ENCODE results near the gene ZNF770.

Gene ZNF770

DNA sequence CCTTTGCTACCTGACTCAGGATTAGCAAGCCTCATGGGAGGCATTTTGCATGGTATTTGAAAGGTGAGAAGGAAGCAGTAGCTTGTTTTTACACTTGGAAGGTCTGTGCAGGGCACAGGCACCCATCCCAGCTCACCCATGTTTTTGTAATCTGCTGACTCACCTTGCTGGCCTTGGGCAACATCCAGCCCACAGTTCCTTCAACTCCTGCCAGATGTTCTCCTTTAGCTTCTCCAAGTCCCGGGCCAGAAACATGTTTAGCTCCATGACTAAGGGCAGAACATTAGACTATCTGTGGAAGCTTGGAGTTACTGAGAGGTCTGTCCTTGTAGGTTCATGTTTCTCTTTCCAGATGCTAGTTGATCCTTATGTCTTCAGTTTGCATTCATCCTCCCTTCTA is 12.4 kb upstream of the ZNF770 start:
- Histone ChIP-seq H3K27me3 (ENCODE audit: control insufficient read depth, insufficient read depth, low read length) (no peaks in the 10 kb centered on the region), H3K36me3 (ENCODE audit: control insufficient read depth, insufficient read depth, low read length) (no peaks in the 10 kb centered on the region), H3K27ac (ENCODE audit: low read depth, low read length) (no peak overlapping the region), H3K9ac (ENCODE audit: low read length) (no peak overlapping the region), H3K4me1 (ENCODE audit: control insufficient read depth, insufficient read depth, low read length) (peaks cover 9% of the 10 kb centered on the region), H3K4me3 (ENCODE audit: low read depth, low read length) (no peak overlapping the region), H3K9me3 (ENCODE audit: control insufficient read depth, insufficient read depth, low read depth, low read length) (no peaks in the 10 kb centered on the region)

GRCh38 chr15:34999906-35000305 is 11.8 kb upstream of the ZNF770 start:
- H3K4me3 ChIP-seq (ENCODE audit: low read depth, low read length) = no peak overlapping the region
- no peak overlapping the region for H3K27ac ChIP-seq (ENCODE audit: low read depth, low read length)

GRCh38 chr15:34994925-34995324 is 6.8 kb upstream of the ZNF770 start:
- H3K4me3 ChIP-seq (ENCODE audit: low read depth, low read length) = no peak overlapping the region
- H3K27me3 ChIP-seq (ENCODE audit: control insufficient read depth, insufficient read depth, low read length) = no peaks in the 10 kb centered on the region
- peak overlapping the region; percentile 36 for H3K9ac ChIP-seq (ENCODE audit: low read length)
- peaks cover 21% of the 10 kb centered on the region for H3K4me1 ChIP-seq (ENCODE audit: control insufficient read depth, insufficient read depth, low read length)
- H3K9me3 ChIP-seq (ENCODE audit: control insufficient read depth, insufficient read depth, low read depth, low read length) = no peaks in the 10 kb centered on the region
- peak overlapping the region; percentile 77; the same call in 1 of the 2 replicates for H3K27ac ChIP-seq (ENCODE audit: low read depth, low read length)
- no peaks in the 10 kb centered on the region for H3K36me3 ChIP-seq (ENCODE audit: control insufficient read depth, insufficient read depth, low read length)

More at GRCh38 chr15:34999906-35000305, 11.8 kb upstream of the ZNF770 start:
- no peaks in the 10 kb centered on the region for H3K27me3 ChIP-seq (ENCODE audit: control insufficient read depth, insufficient read depth, low read length)
- H3K36me3 ChIP-seq (ENCODE audit: control insufficient read depth, insufficient read depth, low read length) = no peaks in the 10 kb centered on the region
- H3K9ac ChIP-seq (ENCODE audit: low read length) = no peak overlapping the region
- no peaks in the 10 kb centered on the region for H3K9me3 ChIP-seq (ENCODE audit: control insufficient read depth, insufficient read depth, low read depth, low read length)
- H3K4me1 ChIP-seq (ENCODE audit: control insufficient read depth, insufficient read depth, low read length) = peaks cover 15% of the 10 kb centered on the region

- H3K36me3 ChIP-seq (ENCODE audit: control insufficient read depth, insufficient read depth, low read length) = no peaks in the 10 kb centered on the region
- H3K27ac ChIP-seq (ENCODE audit: low read depth, low read length) = peak overlapping the region; percentile 48; the same call in 1 of the 2 replicates
- H3K9ac ChIP-seq (ENCODE audit: low read length) = no peak overlapping the region
- H3K27me3 ChIP-seq (ENCODE audit: control insufficient read depth, insufficient read depth, low read length) = no peaks in the 10 kb centered on the region
- no peaks in the 10 kb centered on the region for H3K9me3 ChIP-seq (ENCODE audit: control insufficient read depth, insufficient read depth, low read depth, low read length)
- H3K4me1 ChIP-seq (ENCODE audit: control insufficient read depth, insufficient read depth, low read length) = peaks cover 21% of the 10 kb centered on the region
- H3K4me3 ChIP-seq (ENCODE audit: low read depth, low read length) = no peak overlapping the region
These were observed 5.8 kb upstream of the ZNF770 start for GRCh38 chr15:34993877-34994276.

DNA sequence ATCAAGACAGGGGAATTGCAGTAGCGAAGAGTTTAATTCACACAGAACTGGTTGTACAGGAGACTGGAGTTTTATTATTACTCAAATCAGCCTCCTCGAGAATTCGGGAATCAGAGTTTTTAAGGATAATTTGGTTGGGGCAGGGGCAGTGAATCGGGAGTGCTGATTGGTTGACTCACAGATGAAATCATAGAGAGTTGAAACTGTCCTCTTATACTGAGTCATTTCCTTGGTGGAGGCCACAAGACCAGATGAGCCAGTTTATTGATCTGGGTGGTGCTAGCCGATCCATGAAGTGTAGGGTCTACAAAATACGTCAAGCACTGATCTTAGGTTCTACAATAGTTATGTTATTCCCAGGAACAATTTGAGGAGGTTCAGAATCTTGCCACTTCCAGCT is 5.3 kb upstream of the ZNF770 start:
- Histone ChIP-seq H3K4me1 (ENCODE audit: control insufficient read depth, insufficient read depth, low read length) (peaks cover 21% of the 10 kb centered on the region), H3K36me3 (ENCODE audit: control insufficient read depth, insufficient read depth, low read length) (no peaks in the 10 kb centered on the region), H3K9me3 (ENCODE audit: control insufficient read depth, insufficient read depth, low read depth, low read length) (no peaks in the 10 kb centered on the region), H3K9ac (ENCODE audit: low read length) (no peak overlapping the region), H3K4me3 (ENCODE audit: low read depth, low read length) (no peak overlapping the region), H3K27ac (ENCODE audit: low read depth, low read length) (no peak overlapping the region), H3K27me3 (ENCODE audit: control insufficient read depth, insufficient read depth, low read length) (no peaks in the 10 kb centered on the region)

- Histone ChIP-seq H3K36me3 (ENCODE audit: control insufficient read depth, insufficient read depth, low read length) (peaks cover 35% of the 10 kb centered on the region), H3K27me3 (ENCODE audit: control insufficient read depth, insufficient read depth, low read length) (no peaks in the 10 kb centered on the region), H3K27ac (ENCODE audit: low read depth, low read length) (peak overlapping the region; percentile 92), H3K9me3 (ENCODE audit: control insufficient read depth, insufficient read depth, low read depth, low read length) (no peaks in the 10 kb centered on the region), H3K4me3 (ENCODE audit: low read depth, low read length) (peak overlapping the region; percentile 95), H3K4me1 (ENCODE audit: control insufficient read depth, insufficient read depth, low read length) (peaks cover 19% of the 10 kb centered on the region; the same call in 1 of the 2 replicates), H3K9ac (ENCODE audit: low read length) (peak overlapping the region; percentile 96)
These were observed 469 bp downstream of the ZNF770 start for GRCh38 chr15:34987609-34988026.

DNA sequence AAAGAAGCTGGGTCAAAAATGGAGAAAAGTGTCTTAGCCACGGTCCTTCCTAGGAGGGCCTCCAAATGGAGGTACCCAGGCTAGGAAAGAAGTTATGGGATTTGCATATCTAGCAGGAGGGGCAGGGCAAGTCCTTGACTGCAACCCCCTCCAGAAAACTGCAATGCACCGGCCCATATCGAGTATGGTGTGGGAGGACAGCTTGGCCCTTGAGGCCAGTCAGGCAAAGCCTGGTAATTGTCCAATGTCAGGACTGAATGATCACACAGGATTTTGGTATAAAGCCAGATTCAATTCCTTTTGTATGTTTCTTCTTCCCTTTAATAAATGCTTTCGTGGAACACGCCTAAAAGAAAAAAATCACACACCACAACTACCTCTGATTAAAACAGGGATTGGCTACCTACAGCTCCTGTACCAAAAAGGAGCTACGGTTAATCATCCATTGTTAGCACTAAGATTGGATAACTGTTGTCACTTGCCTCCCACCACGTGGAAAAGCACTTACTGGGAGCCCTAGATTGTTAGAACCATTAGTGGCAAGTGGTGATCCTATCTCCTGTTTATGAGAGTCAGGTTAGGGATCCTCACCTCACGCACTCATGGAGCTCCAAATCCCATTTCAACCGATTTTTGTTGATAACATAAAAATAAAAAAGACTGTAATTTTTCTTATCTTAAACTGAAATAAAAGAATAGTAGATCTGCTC is 1.2 kb downstream of the ZNF770 start:
- Histone ChIP-seq H3K9me3 (ENCODE audit: control insufficient read depth, insufficient read depth, low read depth, low read length) (no peaks in the 10 kb centered on the region), H3K9ac (ENCODE audit: low read length) (peak overlapping the region; percentile 96), H3K4me3 (ENCODE audit: low read depth, low read length) (peak overlapping the region; percentile 95), H3K36me3 (ENCODE audit: control insufficient read depth, insufficient read depth, low read length) (peaks cover 42% of the 10 kb centered on the region), H3K27me3 (ENCODE audit: control insufficient read depth, insufficient read depth, low read length) (no peaks in the 10 kb centered on the region), H3K4me1 (ENCODE audit: control insufficient read depth, insufficient read depth, low read length) (peaks cover 19% of the 10 kb centered on the region; the same call in 1 of the 2 replicates), H3K27ac (ENCODE audit: low read depth, low read length) (no peak overlapping the region)

- Histone ChIP-seq H3K27me3 (ENCODE audit: control insufficient read depth, insufficient read depth, low read length) (no peaks in the 10 kb centered on the region), H3K36me3 (ENCODE audit: control insufficient read depth, insufficient read depth, low read length) (peaks cover 47% of the 10 kb centered on the region), H3K9ac (ENCODE audit: low read length) (peak overlapping the region; percentile 96), H3K27ac (ENCODE audit: low read depth, low read length) (no peak overlapping the region), H3K4me3 (ENCODE audit: low read depth, low read length) (peak overlapping the region; percentile 95), H3K9me3 (ENCODE audit: control insufficient read depth, insufficient read depth, low read depth, low read length) (no peaks in the 10 kb centered on the region), H3K4me1 (ENCODE audit: control insufficient read depth, insufficient read depth, low read length) (peaks cover 24% of the 10 kb centered on the region)
These were observed 1.8 kb downstream of the ZNF770 start for GRCh38 chr15:34986326-34986725.

DNA sequence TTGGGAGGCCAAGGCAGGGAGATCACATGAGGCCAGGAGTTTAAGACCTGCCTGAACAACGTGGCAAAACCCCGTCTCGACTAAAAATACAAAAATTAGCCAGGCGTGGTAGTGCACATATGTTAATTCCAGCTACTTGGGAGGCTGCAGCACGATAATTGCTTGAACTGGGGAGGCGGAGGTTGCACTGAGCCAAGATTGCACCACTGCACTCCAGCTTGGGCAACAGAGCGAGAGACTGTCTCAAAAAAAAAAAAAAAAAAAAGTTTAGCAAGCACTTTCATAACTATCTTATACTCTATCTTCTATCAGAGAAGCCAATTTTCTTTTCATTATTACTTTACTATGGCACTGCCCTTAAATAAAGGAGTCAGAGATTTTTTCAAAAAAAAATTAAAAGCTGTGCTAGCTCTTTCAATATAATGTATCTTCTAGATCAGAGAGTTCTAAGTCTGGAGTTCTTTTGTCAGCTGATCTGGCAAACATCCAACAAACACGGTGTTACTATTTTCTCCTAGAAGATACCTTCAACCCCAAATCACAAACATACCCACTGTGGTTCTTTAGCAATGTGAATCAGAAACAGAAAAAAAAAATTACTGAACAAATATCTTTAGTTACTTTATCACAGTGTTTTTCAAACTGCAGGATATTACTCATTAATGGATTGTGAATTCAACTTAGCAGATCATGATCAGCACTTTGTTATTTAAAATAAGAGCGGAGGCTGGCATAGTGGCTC is 3.0 kb downstream of the ZNF770 start:
- peak overlapping the region; percentile 95 for H3K4me3 ChIP-seq (ENCODE audit: low read depth, low read length)
- no peak overlapping the region for H3K9ac ChIP-seq (ENCODE audit: low read length)
- peaks cover 49% of the 10 kb centered on the region for H3K36me3 ChIP-seq (ENCODE audit: control insufficient read depth, insufficient read depth, low read length)
- H3K27ac ChIP-seq (ENCODE audit: low read depth, low read length) = no peak overlapping the region; the same call in 1 of the 2 replicates
- H3K9me3 ChIP-seq (ENCODE audit: control insufficient read depth, insufficient read depth, low read depth, low read length) = no peaks in the 10 kb centered on the region
- no peaks in the 10 kb centered on the region for H3K27me3 ChIP-seq (ENCODE audit: control insufficient read depth, insufficient read depth, low read length)
- H3K4me1 ChIP-seq (ENCODE audit: control insufficient read depth, insufficient read depth, low read length) = peaks cover 26% of the 10 kb centered on the region

DNA sequence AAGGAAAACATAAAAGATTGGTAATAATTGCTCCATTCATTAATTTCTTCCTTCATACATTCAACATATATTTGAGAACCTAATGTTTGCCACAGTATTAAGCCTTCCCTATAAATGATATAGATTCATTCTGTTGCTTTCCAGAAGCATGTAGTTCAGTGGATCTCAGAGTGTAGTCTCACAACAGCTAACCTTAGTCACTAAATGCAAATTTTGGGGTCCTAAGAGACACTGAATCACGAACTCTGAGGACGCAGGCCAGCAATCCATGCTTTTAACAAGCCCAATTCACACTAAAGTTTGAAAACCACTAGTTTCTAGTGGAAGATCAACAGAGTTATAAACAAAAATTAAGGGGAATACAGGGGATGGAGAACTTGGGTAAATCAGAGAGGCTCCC is 11.3 kb downstream of the ZNF770 start:
- Histone ChIP-seq H3K9ac (ENCODE audit: low read length) (no peak overlapping the region), H3K4me3 (ENCODE audit: low read depth, low read length) (no peak overlapping the region), H3K27me3 (ENCODE audit: control insufficient read depth, insufficient read depth, low read length) (no peaks in the 10 kb centered on the region), H3K4me1 (ENCODE audit: control insufficient read depth, insufficient read depth, low read length) (peaks cover 6% of the 10 kb centered on the region), H3K36me3 (ENCODE audit: control insufficient read depth, insufficient read depth, low read length) (peaks cover 24% of the 10 kb centered on the region), H3K27ac (ENCODE audit: low read depth, low read length) (no peak overlapping the region), H3K9me3 (ENCODE audit: control insufficient read depth, insufficient read depth, low read depth, low read length) (no peaks in the 10 kb centered on the region)

GRCh38 chr15:34976073-34976472 is 12.0 kb downstream of the ZNF770 start:
- no peaks in the 10 kb centered on the region for H3K9me3 ChIP-seq (ENCODE audit: control insufficient read depth, insufficient read depth, low read depth, low read length)
- H3K36me3 ChIP-seq (ENCODE audit: control insufficient read depth, insufficient read depth, low read length) = peaks cover 21% of the 10 kb centered on the region
- no peak overlapping the region for H3K4me3 ChIP-seq (ENCODE audit: low read depth, low read length)
- no peaks in the 10 kb centered on the region for H3K27me3 ChIP-seq (ENCODE audit: control insufficient read depth, insufficient read depth, low read length)
- H3K9ac ChIP-seq (ENCODE audit: low read length) = no peak overlapping the region
- no peaks in the 10 kb centered on the region; the same call in 1 of the 2 replicates for H3K4me1 ChIP-seq (ENCODE audit: control insufficient read depth, insufficient read depth, low read length)
- H3K27ac ChIP-seq (ENCODE audit: low read depth, low read length) = no peak overlapping the region
